ENCODE measurements around the gene ALDH3B1.

GRCh38 chr11:68061508-68061907, 51.4 kb downstream of the ALDH3B1 start:
- TF ChIP-seq CTCF (IDR thresholded peaks at IDR 0.05; ENCODE audit: low read depth, low read length) (no peak), EZH2phosphoT487 (IDR thresholded peaks at IDR 0.05; ENCODE audit: low read depth) (no peak)
